Astrocyte (in vitro differentiated cells and primary cell): ENCODE measurements around the gene TMEM184B. TPM values are rescaled to one million over a fixed set of nuclear protein-coding genes. Genes with fewer than 3 reads are reported as not detected.

Experiments used
- total RNA-seq: library from RNA; stranded (reverse); gene quantifications from 2 replicates; pipeline ENCODE4 v1.2.1, GENCODE V29; 2021

TMEM184B gene
- total RNA-seq, 1 donor from 2014 or later = 109 TPM

Other genes starting within 250 kb of the TMEM184B start
- gene PICK1, start 215.6 kb downstream of the TMEM184B start, total RNA-seq = 20.7 and 22.9 TPM in 2 replicates
- gene SLC16A8, start 188.8 kb downstream of the TMEM184B start, total RNA-seq = not detected in 2 replicates
- 0.54 and 0.94 TPM in 2 replicates for gene BAIAP2L2, start 162.3 kb downstream of the TMEM184B start, total RNA-seq
- gene PLA2G6, start 91.2 kb downstream of the TMEM184B start, total RNA-seq = 9.7 and 10.0 TPM in 2 replicates
- gene MAFF, start 71.0 kb downstream of the TMEM184B start, total RNA-seq = 12.0 and 18.2 TPM in 2 replicates
- gene CSNK1E, start 44.4 kb upstream of the TMEM184B start, total RNA-seq = 157 and 171 TPM in 2 replicates
- gene KCNJ4, start 182.2 kb upstream of the TMEM184B start, total RNA-seq = 0.19 and 0.30 TPM in 2 replicates
- gene KDELR3, start 195.1 kb upstream of the TMEM184B start, total RNA-seq = 72.6 and 96.0 TPM in 2 replicates
- gene DDX17, start 233.3 kb upstream of the TMEM184B start, total RNA-seq = 258 TPM in 2 replicates